HFF-Myc (cell line): ENCODE data around the gene PPARG.

Source experiments
- DNase-seq: peaks from one replicate; pipeline ENCODE4 v3.0.0-alpha.2; 2011; ENCODE audit warnings: low read depth; ENCODE audit errors: extremely low read depth
- H3K4me3 ChIP-seq: replicated peaks from 2 replicates; pipeline ENCODE4 v1.5.1; 2011; ENCODE audit warnings: low read depth, mild to moderate bottlenecking, control low read depth, low read length
- CTCF ChIP-seq: IDR thresholded peaks from 2 replicates; pipeline ENCODE4 v1.5.1; 2012; ENCODE audit warnings: mild to moderate bottlenecking, low read depth, low read length, control low read depth; ENCODE audit errors: missing control alignments

PPARG gene

GRCh38 chr3:12301031-12301430, 12.2 kb downstream of the PPARG start:
- no peak for TF ChIP-seq CTCF
- DNase-seq, result no peak
- no peak overlapping the region for H3K4me3 ChIP-seq

GRCh38 chr3:12301513-12301912, 12.6 kb downstream of the PPARG start:
- no peak for TF ChIP-seq CTCF
- H3K4me3 ChIP-seq, result no peak overlapping the region
- DNase-seq, result no peak

GRCh38 chr3:12302564-12302963, 13.7 kb downstream of the PPARG start:
- no peak for TF ChIP-seq CTCF
- no peak overlapping the region for H3K4me3 ChIP-seq
- no peak for DNase-seq

- TF ChIP-seq CTCF, result no peak
- no peak overlapping the region for H3K4me3 ChIP-seq
- DNase-seq, result no peak
Observed at GRCh38 chr3:12303534-12303933, 14.7 kb downstream of the PPARG start.

GRCh38 chr3:12303993-12304392, 15.1 kb downstream of the PPARG start:
- no peak for DNase-seq
- no peak overlapping the region for H3K4me3 ChIP-seq
- no peak for TF ChIP-seq CTCF

GRCh38 chr3:12307136-12307535, 18.3 kb downstream of the PPARG start:
- no peak for DNase-seq
- no peak overlapping the region for H3K4me3 ChIP-seq
- no peak for TF ChIP-seq CTCF

- DNase-seq, result peak; percentile 76
- TF ChIP-seq CTCF, result no peak
- no peak overlapping the region for H3K4me3 ChIP-seq
Observed at GRCh38 chr3:12308517-12308916, 19.6 kb downstream of the PPARG start.
